Stimulated activated CD4-positive, alpha-beta T cell treated with anti-CD3 and anti-CD28 coated beads, Interleukin-4, amount 100 ng/mL, for 4 hours (primary cell): ENCODE results near the gene FBXO5.
"Not testable (repeated sequence)": the region's sequence is repeated elsewhere in the genome, so short reads cannot be mapped to it uniquely, and the experiment has no call there.

ENCODE experiments used
- DNase-seq, 2 experiments: peaks; one replicate each; pipeline ENCODE4 v3.0.0-alpha.2; 2020

Gene FBXO5, protein sequence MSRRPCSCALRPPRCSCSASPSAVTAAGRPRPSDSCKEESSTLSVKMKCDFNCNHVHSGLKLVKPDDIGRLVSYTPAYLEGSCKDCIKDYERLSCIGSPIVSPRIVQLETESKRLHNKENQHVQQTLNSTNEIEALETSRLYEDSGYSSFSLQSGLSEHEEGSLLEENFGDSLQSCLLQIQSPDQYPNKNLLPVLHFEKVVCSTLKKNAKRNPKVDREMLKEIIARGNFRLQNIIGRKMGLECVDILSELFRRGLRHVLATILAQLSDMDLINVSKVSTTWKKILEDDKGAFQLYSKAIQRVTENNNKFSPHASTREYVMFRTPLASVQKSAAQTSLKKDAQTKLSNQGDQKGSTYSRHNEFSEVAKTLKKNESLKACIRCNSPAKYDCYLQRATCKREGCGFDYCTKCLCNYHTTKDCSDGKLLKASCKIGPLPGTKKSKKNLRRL

DNA sequence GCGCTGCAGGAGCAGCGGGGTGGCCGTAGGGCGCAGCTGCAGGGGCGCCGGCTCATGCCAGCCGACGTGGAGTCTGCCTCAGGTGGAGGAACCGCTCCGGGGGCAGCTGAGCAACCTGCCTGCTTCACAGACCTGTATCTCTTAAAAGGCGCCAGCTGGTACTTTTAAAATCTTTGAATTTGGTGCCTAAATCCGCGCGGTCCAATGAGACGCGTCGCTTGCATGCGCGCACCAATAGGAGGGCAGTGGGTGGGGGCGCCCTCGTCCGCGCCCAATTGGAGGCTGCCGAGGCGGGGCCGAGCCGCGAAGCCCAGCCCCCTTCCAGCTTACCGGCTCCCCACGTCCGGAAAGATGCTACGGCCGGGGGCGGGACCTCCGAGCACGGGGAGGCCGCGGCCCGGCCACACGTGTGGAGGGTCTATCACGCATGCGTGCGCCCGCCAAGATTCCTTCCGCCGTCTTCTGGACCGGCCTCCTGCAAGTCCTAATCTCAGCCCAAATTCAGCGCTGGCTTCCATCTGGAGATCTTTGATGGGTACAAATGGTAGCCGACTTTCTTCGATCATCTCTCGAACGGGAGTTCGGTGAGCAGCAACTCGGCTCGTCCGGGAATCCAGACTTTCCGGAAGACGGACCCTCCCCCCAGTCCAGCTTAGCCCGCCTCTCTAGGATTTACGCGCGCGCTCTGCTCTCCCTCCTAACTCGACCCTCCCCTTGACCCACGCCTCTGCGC, at the start of gene FBXO5:
TSS of gene FBXO5 (minus strand) at position 138 of the 733 bp plus-strand sequence. CDS start at position 56, 82 bp downstream.
- DNase-seq: peak; percentile 97

DNA sequence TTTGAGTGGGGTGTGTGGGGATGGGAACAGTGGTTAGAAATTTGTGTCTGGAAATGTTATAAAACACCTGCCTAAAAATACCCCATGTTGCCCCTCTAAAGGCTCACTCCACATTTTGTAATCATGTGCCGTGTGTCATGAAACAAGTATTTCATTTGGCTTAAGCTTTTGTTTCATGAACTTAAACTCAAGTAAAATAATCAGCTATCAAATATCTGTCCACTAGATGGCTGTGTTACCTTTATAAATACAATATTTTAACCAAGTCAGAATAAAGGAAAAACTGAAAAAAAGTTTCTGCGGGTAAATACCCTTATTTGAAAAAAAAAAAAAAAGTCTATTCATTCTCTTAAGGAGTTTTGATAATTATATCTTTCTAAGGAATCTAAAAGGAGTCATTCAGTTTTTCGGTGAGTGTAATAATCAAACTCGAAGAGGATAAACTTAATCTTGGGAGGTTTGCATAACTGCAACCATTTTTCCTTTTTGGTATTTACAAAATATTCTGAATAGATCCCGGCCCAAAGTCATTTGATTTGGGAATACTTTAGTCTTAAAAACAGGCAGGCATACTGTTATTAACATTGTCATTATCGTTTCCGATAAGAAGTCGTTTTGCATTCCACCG, 49.5 kb upstream of the FBXO5 start:
- DNase-seq: no peak

DNA sequence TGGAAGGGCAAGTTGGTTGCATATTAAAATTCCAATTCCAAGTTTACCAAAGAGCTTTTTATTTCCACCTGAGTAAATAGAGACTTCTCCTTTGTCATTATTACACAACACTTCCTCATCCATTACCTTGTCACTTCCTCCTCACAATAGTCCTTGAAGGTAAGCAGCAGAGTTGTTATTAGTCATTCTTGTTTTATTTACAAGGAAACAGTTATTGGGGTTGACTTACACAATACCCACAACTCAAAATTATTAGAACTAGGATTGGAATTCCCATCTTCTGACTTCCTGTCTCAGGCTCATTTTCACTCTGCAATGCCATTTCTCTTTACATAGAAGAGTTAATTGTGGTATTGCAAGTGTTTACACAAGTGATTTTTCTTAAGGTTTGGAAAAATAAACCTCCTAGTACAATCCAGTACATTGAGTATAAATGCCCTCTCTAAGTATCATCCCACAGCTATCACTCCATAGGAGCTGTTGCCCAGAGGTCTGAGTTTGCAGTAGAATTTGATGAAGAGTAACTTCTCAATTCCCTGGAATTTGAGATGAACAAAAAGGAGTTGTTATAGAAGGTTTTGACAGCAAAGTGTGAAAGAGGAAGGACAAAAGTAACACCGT, 48.6 kb upstream of the FBXO5 start:
- no peak for DNase-seq

DNA sequence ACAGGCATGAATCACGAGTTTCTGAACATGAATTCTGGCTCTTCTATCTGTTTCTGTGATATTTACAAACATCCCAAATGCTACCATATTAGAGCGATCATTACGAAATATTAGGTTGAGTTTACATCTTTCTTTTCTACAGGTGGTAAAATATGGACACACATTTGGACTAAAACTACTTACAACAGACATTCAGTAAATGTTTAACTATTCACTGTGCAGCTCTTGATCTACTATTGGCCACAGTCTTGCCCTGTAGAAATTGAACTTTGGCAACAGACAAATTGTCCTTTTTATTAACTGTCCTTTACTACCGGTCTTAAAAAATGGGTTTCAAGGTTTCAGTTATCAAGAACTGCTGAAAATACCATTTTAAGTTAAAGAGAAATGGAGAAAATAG, 46.1 kb upstream of the FBXO5 start:
- no peak for DNase-seq

DNA sequence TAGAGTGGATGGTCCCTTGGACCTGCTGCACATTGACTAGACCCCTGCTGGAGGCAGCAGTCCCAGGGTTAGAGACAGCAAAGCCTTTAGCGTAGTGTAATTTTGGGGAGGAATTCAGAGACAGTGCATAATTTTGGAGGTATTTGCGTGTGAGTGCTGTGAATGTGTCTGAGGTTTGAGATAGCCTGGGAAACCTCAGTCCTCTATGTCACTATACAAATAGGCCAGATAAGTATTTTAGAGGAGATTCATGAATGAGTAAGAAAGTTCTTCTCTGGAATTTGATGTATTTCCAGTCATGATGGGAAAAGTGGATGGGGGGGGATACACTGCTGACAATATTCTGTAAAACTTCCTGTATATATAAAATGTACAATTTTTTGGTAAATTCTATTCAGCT, 45.4 kb upstream of the FBXO5 start:
- DNase-seq: no peak

DNA sequence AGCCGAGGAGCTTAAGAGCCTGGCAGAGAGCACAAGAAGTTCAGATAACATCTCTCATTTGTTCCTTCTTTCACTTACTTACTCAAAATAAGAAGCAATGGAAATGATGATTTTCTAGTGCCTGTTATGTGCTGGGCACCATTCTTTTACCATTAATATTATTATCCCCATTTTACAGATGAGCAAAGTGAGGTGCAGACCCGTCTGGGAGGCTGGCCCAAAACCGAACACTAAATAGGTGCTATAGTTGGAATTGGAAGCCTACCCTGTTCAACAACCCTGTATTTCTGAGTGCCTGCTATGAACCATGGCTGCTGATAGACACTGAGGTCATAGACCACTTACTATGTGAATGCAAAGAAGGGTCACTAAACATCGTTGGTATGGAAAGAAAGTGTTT, 44.6 kb upstream of the FBXO5 start:
- DNase-seq: no peak

DNA sequence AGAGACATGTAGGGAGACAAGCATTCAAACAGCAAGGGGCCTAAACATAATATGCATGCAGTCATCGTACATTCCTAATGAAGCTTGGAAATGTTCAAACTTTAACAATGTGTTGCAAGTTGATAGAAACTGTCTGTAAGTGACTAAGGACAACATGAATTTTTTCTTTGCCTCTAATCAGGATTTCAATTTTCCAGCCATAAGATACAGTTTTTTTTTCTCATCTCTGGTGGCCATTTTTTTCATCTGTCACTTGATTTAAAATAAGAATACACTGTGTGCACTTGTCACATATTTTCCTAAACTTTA, 41.8 kb upstream of the FBXO5 start:
- no peak for DNase-seq

DNA sequence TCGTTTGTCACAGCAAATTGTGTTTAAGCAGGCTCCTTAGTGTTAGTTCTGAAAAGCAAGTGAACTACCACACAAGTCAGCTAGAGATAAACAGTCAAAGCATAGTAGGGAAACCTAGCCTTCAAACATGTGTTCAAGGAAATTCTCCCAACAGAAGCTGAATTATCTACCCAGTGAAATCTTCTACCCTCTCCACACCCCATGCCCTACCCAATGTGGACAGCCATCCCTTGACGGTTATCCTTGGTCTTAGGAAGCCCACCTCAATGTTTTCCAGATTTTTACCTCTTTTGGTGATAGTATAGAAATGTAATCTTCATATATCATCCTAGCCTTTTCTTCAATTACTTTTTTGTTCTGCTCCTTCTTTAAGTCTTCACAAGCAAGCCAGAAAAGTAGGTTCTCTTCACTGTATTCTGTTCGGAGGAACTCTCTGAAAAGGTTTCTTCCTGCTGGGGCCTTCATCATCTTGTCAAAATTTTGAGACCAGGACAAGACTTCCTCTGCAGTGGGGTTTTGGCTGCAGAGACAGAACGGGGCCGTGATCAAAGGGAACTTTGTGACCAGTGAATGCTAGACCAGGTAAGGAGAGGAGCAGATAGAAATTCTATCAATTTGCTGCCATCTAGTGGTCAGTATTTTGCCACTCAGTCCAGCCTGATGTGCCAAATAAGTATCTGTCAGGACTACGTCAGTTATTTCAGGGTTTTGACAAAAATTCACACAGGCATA, 41.3 kb upstream of the FBXO5 start:
- peak; percentile 5 to 12 for DNase-seq

DNA sequence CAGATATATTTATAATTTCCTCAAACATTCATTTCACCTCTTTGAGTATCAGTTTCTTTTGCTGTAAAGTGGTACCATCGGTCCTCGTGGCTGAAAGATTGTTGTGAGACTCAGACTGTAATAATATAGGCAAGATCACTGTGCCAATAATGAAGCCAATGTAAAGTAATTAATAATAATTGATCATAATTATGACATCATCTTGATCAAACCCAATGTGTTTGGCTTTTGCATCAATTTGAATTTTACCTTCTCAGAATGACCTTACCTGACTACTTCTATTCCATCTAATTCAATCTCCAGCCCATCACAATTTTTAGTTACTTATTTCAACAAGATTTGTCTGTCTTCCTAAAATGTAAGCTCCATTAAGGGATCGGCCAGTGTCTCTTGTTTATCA, 35.5 kb upstream of the FBXO5 start:
- no peak for DNase-seq

DNA sequence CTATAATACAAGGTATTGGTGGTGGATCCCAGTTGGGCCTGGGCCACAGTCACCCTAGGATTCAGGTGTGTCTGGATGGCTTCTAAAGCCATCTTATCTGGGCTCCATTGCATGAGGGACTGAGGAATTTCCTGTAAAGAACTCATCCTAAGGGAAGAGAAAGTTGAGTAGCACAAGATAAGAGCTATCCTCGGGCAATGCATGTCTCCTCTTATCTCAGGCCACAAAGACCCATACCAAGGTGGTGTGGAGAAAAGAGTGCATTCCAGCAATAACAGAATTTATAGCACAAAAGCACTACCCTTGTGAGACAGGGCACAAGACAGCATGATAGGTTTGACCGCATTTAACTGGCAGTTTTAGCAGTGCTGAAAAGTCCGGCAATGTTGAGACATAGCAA, 34.0 kb upstream of the FBXO5 start:
- no peak for DNase-seq

DNA sequence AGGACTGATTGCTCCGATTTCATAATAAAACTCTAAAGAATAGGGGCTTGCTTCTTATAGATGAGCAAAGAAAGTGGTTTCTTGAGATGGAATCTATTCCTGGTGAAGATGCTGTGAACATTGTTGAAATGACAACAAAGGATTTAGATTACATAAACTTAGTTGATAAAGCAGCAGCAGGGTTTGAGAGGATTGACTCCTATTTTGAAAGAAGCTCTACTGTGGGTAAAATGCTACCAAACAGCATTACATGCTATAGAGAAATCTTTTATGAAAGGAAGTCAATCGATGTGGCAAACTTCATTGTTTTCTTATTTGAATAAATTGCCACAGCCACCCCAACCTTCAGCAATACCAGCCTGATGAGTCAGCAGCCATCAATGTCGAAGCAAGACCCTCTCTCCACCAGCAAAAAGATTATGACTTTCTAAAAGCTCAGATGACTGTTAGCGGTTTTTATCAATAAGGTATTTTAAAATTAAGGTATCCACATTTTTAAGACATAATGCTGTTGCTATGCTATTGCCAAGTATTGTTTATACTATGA, 32.3 kb upstream of the FBXO5 start:
- DNase-seq: no peak

DNA sequence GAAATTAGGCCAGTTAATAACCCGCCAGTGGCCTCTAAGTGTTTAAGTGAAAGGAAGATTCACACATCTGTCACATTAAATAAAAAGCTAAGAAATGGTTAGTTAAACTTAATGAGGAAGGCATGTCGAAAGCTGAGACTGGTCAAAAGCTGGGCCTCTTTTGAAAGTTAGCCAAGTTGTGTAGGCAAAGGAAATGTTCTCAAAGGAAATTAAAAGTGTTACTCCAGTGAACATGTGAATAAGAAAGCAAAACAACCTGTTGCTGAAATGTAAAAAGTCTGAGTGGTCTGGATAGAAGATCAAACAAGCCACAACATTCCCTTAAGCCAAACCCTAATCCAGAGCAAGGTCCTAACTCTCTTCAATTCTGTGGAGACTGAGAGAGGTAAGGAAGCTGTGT, 30.6 kb upstream of the FBXO5 start:
- DNase-seq: no peak

DNA sequence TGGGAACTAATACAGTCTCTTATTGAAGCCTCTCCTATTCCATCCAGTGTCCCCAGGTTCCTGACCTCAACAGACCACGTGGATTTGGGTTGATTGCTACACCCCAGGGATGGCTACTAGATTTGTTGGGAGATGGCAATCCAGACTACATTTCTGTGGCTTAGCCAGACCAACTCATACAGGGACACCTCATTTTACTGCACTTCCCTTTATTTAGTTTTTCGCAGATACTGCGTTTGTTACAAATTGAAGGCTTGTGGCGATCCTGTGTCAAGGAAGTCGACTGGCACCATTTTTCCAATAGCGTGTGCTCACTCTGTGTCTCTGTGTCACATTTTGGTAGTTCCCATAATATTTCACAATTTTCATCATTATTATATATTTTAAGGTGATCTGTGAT, 30.0 kb upstream of the FBXO5 start:
- no peak for DNase-seq

DNA sequence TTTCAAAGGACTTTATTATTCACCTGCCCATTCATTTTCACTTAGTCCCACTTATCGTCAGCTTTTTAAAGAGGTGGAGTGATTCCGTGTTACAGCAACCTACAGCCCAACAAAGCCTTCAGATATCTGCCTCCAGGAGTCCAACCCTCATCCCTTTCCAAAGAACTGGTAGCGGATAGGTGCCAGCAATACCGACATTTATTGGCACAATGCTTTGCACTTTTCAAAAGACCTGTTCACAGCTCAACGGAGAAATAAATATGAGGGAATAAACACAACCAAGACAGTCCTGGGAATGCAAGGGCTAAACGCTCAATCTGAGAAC, 20.5 kb upstream of the FBXO5 start:
- DNase-seq: no peak

DNA sequence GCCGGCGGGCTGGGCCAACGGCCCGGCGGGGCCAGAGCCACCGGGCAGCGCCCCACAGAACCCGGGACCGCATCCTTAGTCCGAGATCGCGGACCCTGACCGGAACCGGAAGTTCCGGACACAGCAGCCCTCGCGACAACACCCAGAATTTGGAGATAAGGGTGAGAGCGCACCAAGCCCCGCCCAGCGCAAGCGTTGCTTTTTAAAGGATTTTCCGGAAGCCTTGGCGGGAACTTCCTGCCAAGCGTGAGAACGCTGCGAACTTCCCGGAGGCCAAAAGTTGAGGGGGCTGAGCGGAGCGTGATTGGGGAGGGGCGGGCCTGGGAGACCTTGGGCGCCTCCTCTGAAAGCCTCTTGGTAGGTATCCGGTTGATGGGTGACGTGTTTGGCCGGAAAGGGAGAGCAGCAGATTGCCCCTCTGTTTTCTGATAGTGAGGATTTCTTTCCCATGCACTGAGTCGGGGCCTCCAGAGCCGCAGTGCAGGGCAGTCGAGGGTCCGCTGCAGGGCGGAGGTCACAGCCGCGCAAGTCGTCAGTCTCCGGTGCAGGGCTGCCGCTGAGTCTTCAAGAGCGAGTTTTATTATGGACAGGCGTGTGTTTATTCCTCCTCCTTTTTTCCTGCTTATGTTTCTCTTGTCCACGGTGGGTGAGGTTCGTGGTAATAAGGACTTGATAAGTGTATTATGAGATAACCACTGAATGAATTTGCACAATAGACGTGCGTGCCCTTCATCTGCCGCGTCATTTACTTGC, 19.9 kb upstream of the FBXO5 start, which contains the start of gene MTRF1L:
TSS of gene MTRF1L (minus strand) at position 97 of the 753 bp plus-strand sequence. CDS start at position 73, 24 bp downstream.
- peak; percentile 83 for DNase-seq

DNA sequence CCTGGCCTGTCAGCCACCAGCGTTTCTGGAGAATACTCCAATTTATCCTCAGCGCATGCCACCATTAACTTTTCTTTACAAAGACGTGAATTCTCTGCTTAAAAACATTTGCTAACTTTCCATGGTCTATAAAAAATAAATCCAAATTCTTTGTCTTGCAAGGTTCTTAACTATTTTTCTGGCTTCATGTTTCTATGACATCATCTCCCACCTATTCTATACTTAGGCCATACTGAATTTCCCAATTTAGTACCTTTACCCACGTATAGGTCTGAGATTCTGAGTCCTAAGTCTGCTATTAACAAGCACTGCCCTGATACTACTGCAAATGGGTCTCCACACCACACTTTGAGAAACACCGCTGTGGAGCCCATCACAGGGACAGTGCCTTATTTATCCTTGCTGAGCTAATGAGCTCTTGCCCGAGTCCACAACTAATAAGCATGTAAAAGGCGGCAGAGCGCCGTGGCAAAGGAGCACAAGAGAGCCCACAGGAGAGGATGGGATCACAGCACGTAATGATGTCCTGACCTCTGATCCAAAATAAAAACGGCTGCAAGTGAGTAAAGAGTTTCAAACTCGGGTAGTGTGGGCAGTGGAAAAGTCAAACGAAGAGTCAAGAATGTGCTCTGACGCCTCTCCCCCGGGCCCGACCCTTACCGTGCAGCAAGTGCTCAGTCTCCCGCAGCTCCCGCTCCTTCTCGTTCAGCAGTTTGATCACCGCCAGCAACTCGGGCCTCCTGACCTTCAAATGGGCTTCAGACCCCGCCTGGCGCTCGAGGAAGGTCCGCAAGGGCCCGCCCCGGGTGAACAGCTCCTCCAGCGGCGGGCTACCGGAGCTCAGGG, 19.1 kb upstream of the FBXO5 start:
- DNase-seq: peak in 1 of 2 experiments; percentile 4

DNA sequence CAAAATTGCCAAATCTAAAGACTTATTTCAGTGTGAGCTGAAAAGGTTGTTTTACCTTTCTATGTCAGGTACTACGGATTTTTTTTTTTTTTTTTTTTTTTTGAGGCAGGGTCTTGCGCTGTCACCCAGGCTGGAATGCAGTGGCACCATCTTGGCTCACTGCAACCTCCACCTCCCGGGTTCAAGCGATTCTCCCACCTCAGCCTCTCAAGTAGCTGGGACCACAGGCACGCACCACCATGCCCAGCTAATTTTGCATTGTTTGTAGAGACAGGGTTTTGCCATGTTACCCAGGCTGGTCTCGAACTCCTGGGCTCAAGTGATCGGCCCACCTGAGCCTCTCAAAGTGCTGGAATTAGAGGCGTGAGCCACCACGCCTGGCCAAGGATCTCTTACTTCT, 17.9 kb upstream of the FBXO5 start:
- DNase-seq: not testable (repeated sequence)

DNA sequence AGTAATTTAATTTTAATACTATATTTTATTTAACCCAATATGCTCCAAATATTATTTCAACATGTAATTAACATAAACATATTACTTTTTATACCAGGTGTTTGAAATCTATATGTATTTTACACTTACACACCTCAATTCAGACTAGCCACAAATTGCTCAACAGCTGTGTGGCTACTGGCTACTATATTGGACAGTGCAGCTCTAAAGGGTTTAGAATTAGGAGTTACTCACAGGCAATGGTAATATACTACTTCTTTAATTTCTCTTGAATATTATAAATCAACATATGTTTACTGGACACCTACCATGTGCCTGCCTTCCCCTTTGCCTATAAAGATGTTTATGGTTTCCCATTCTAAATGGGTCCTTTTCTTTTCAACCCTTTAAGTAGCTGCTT, 17.4 kb upstream of the FBXO5 start:
- DNase-seq: no peak

DNA sequence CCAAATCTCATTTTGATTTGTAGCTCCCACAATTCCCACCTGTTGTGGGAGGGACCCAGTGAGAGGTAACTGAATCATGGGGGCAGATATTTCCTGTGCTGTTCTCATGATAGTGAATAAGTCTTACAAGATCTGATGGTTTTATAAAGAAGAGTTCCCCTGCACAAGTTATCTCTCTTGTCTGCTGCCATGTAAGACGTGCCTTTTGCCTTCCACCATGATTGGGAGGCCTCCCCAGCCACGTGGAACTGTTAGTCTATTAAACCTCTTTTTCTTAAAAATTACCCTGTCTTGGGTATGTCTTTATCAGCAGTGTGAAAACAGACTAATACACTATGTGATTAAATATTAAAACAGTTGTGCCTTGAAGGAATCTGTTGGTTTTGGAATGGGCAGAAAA, 16.7 kb upstream of the FBXO5 start:
- not testable (repeated sequence) for DNase-seq

DNA sequence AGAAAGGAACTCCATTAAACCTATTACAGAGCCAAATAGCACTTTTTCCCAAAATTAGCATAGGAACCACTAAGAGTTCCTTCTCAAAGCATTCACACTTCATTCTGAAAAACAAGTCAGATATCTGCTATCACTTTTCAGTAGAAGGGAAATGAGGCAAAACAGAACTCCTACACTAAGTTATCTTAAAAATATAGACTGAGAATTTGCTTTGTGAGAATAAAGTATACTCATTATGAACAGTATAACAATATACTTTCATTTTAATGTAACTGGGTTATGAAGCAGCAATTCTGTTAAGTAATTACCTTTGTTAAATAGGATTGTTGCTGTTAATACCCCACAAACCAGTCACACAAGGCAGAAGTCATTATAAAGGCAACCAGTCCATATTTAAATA, 11.0 kb upstream of the FBXO5 start:
- no peak for DNase-seq

DNA sequence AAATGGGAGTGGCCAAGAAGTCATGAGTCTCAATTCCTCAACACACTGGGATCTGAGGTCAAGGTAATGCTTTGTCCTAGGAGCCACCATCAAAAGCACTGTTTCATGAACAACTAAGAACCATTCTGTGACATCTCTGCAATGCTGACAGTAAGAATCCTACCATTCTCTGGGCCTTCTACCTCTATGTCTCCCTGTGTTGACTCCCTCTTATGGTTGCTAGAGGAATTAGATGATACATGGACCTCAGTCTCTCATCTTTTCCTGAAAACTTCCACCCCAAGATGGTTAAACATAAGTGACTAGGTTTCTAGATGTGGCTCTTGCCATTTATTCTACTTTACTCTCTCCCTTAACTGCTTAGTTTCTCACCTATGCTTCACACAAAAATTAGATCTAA, 10.6 kb upstream of the FBXO5 start:
- DNase-seq: no peak
